ENCODE data around the gene KHDRBS2. TPM values are rescaled to one million over a fixed set of nuclear protein-coding genes. Genes with fewer than 3 reads are reported as not detected.

KHDRBS2 gene
- polyA plus RNA-seq (2012; ENCODE audit: insufficient read depth, insufficient read length) = not detected

DNA sequence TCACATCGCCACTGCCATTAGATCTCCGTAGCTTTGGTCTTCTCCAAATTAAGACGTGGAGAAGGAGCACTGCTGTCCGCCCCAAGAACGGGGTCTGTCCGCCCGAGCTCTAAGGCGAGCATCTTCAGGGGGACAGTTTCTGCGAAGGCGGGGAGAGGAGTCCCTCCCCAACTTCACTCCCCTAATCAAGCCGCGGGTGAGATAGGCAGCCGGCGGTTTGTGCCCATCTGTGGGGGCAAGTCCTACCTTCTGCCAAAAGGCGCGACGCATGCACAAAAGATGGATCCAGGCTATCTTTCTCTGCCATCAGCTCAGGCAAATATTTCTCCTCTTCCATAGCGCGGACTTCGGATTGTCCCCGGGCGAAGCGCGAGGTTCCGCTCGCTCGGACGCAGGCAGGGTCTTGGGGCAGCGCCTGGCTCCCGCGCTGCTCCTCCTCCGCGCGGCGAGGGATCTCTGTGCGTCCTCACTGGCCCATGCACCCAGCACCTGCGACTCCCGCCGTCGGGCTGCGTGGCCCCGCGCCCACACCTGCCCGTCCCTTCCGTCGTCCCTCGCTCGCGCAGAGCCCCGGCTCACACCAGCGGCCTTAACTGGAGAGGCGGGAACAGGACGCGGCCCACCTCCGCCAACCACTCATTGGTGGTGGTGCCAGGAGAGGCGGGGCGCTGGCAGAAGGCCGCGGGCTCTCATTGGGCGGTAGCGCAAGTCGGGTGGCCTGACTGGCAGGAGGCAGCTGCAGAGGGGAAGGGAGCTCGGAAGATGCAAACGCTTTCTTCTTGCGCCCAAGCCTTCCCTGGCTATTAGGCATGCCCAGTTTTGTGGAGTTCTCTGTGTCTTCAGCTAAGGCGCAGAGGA lies at the start of gene KHDRBS2:
Gene KHDRBS2, minus strand, starts transcription at position 614 of the 858 bp plus-strand sequence.
- no peak for DNase-seq (ENCODE audit: low read depth, low spot score)
- no peak within 1 kb of the TSS for H3K4me3 ChIP-seq (ENCODE audit: low read length)

GRCh38 chr6:62328607-62329006 lies 42.6 kb upstream of the KHDRBS2 start:
- H3K4me3 ChIP-seq (ENCODE audit: low read length) = no peak overlapping the region
- no peak for DNase-seq (ENCODE audit: low read depth, low spot score)

GRCh38 chr6:62324834-62325233 lies 38.8 kb upstream of the KHDRBS2 start:
- DNase-seq (ENCODE audit: low read depth, low spot score) = no peak

GRCh38 chr6:62323818-62324431 lies 37.9 kb upstream of the KHDRBS2 start:
- H3K4me3 ChIP-seq (ENCODE audit: low read length) = no peak overlapping the region
- no peak for DNase-seq (ENCODE audit: low read depth, low spot score)

More at GRCh38 chr6:62324834-62325233, 38.8 kb upstream of the KHDRBS2 start:
- H3K4me3 ChIP-seq (ENCODE audit: low read length) = no peak overlapping the region

GRCh38 chr6:62298745-62299392 lies 12.8 kb upstream of the KHDRBS2 start:
- H3K4me3 ChIP-seq (ENCODE audit: low read length) = no peak overlapping the region
- DNase-seq (ENCODE audit: low read depth, low spot score) = no peak

DNA sequence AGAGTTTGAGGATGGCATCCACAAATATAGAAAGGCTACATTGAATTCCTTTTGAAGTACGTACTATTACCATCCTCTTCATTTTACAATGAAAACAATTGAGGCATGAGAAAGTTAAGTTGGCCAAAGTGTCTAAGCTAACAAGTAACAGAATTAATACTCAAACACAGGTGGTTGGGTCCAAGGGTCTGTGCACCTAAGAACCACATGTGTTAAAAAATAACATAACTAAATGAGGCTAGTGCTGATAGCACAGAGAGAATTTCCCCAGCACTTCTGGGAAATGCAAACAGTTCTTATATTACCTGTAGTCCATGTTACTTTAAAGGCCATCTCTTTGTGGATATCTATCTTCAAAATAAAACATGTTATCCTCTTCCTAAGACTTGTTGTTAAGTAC lies 10.5 kb upstream of the KHDRBS2 start:
- no peak overlapping the region for H3K4me3 ChIP-seq (ENCODE audit: low read length)
- no peak for DNase-seq (ENCODE audit: low read depth, low spot score)

DNA sequence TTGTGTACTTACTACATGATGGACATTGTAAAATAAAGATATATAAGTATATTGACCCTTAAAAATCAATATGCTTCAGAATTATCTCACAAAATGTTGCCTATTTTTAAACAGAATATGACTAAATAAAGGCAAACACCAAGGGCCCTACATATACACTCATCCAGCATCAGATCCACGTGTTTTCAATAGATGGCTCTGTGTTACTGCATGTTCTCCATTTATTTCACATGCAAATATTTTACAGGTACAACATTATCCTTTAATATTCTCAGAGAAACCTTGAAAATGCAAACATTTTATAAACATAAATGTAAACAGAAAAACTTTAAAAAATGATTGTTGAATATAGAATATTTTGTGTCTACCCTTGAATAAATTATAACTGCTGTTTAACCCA lies 2.9 kb upstream of the KHDRBS2 start:
- DNase-seq (ENCODE audit: low read depth, low spot score) = no peak
- no peak overlapping the region for H3K4me3 ChIP-seq (ENCODE audit: low read length)

GRCh38 chr6:62288562-62288961 lies 2.5 kb upstream of the KHDRBS2 start:
- no peak overlapping the region for H3K4me3 ChIP-seq (ENCODE audit: low read length)
- DNase-seq (ENCODE audit: low read depth, low spot score) = no peak

DNA sequence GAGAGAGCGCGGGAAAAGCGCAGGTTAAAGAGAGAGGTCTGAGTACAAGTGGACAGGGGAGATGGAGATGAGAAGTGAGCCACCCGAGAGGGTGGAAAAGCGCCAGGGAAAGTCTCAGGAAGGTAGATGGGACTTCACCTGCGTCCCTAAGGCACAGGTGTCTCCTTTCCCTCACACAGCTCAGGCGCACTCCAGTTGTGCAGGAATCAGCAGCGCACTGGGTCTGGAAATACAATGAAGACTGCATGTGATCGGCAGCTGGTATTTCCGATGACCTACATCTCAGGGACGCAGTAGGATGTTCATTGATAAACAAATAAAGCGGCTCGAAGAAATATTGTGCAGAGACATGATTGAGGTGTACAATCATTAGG lies 432 bp upstream of the KHDRBS2 start:
- DNase-seq (ENCODE audit: low read depth, low spot score) = no peak
- no peak overlapping the region for H3K4me3 ChIP-seq (ENCODE audit: low read length)

- no peak for DNase-seq (ENCODE audit: low read depth, low spot score)
Observed at GRCh38 chr6:62284725-62285124, 1.3 kb downstream of the KHDRBS2 start.

DNA sequence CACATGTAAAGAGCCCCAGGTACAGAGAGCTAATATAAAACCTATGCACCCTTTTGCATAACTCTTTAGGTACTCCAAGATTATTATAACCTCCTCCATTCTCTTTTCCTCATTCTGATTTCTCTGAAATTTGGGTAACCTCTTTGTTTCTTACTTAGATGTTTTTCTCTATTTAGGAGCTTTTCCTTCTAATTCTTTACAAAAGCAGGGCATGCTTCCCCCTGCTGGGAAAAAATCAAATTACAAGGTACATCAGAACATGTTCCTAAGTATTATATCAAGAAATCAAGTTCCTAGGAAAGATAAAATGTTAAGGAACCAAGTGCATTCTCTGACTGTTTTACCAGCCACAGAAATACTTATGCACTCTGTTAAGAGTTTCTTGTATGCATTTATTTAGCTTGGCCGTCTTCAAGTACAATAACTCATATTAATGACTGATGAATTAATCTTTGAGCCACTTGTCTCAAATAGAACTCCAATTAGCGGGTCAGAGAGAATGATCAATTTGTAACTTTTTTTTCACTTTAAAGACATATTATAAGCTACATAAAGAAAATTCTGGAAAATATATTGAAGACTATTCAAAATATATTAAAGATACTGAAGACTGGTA lies 2.1 kb downstream of the KHDRBS2 start:
- H3K4me3 ChIP-seq (ENCODE audit: low read length) = no peak overlapping the region
- peak; percentile 26 for DNase-seq (ENCODE audit: low read depth, low spot score)

More at GRCh38 chr6:62284725-62285124, 1.3 kb downstream of the KHDRBS2 start:
- H3K4me3 ChIP-seq (ENCODE audit: low read length) = no peak overlapping the region

GRCh38 chr6:62283365-62283764 lies 2.7 kb downstream of the KHDRBS2 start:
- DNase-seq (ENCODE audit: low read depth, low spot score) = no peak
- no peak overlapping the region for H3K4me3 ChIP-seq (ENCODE audit: low read length)

- H3K4me3 ChIP-seq (ENCODE audit: low read length) = no peak overlapping the region
- no peak for DNase-seq (ENCODE audit: low read depth, low spot score)
Observed at GRCh38 chr6:62280099-62280498, 5.9 kb downstream of the KHDRBS2 start.

DNA sequence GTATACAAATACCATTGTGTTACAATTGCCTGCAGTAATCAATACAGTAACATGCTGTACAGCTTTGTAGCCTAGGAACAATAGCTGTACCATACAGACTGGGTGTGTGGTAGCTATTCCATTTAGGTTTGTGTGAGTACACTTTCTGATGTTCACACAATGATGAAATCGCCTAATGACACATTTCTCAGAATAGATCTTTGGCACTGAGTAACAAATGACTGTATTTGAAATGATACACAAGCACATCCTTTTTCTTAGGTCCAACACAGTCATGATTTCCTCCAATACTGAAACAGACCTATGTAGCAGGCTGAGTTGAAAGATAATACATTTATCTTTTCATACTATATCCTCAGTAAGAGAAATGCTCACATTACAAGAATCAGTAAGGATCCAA lies 13.9 kb downstream of the KHDRBS2 start:
- H3K4me3 ChIP-seq (ENCODE audit: low read length) = no peak overlapping the region
- DNase-seq (ENCODE audit: low read depth, low spot score) = no peak

- no peak overlapping the region for H3K4me3 ChIP-seq (ENCODE audit: low read length)
- no peak for DNase-seq (ENCODE audit: low read depth, low spot score)
Observed at GRCh38 chr6:62265906-62266525, 20.0 kb downstream of the KHDRBS2 start.

DNA sequence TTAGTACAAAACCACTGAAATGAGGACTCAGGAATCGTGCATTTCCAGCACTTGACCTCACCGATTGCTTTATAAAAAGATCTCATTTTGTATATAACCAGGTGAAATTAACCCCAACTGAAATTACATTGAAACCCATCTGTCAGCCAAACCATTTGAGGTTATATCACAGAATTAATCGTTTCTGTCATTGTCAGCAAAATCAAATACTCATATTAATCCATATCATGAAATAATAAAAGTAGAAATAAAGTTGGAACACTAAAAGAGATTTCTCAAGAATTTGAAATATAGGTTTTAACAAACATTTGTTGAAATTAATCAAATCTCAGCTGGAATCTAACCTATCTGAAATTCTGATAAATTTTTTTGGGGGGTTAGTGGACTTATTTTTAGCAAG lies 23.7 kb downstream of the KHDRBS2 start:
- no peak overlapping the region for H3K4me3 ChIP-seq (ENCODE audit: low read length)
- DNase-seq (ENCODE audit: low read depth, low spot score) = no peak

DNA sequence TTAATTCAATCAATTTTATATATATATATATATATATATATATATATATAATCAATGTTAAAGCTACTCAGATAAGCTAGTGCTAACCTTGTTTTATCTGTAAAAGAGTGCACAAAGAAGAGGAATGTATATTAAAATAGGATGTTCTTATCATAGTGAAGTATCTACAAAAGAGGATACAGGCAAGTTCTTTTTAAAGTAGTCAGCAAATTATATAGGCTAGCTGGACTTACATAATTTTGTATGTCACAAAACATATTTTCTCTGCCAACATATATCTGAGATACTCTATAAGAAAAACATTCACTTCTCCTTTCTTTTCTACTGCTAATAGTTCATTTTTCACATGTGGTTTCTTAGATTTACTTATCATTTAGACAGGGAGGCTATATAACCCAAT lies 39.9 kb downstream of the KHDRBS2 start:
- no peak for DNase-seq (ENCODE audit: low read depth, low spot score)
- no peak overlapping the region for H3K4me3 ChIP-seq (ENCODE audit: low read length)

DNA sequence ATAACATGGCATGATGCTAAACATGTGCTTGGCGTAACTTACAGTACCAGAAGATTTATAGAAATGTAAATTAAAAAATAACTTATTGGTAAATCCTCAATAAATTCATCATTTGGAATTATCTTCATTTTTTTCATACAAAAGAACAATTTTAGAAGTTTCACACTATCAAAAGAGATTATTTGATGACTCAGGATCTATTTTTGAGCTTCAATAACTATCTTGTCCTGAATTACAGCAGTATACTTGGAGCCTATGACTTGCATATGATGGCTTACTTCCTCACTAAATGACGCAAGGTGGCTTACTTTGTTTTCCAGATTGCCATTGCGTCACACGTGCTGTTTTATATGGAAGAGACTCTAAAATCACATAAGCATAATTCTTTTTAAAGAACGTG lies 49.2 kb downstream of the KHDRBS2 start:
- no peak overlapping the region for H3K4me3 ChIP-seq (ENCODE audit: low read length)
- DNase-seq (ENCODE audit: low read depth, low spot score) = no peak

DNA sequence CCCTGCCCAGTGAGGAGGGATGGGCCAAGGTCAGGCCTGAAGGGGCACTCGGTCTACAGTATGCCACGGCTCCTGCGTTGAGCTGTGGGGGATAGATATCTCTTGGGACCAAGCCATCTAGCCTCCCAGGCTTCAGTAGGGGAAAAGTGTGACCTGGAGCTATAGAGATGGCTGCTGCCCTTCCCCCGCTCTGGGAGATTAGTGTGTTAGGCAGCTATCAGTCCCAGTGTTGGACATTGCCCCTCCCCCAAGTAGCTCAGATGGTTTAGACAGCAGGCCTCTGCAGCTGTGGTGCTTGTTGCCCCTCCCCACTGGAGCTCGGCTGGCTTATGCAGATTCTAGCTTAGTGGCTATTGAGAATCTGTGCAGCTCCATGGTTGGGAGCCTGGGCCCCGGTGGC lies 56.8 kb downstream of the KHDRBS2 start:
- no peak for DNase-seq (ENCODE audit: low read depth, low spot score)
- no peak overlapping the region for H3K4me3 ChIP-seq (ENCODE audit: low read length)

Measured in Jurkat, Clone E6-1 (cell line).